Adrenal gland (tissue), 5 donors: ENCODE data around the gene SPAG9.

Source experiments
- POLR2A ChIP-seq, 2 donors: fragments of 450-650 bp; IDR thresholded peaks; one replicate each; pipeline ENCODE4 v1.6.1; 2017; ENCODE audit warnings: antibody characterized with exemption in 2 of 2, mild to moderate bottlenecking in 2 of 2, moderate library complexity in 1 of 2
- TF ChIP-seq, protein P1 (sequence below), 6 experiments: fragments of 450-650 bp in 4 of 6; fragments of 200-600 bp in 2 of 6; sonication (generic) in 1 of 6; IDR thresholded peaks; 1 replicate in 5 of 6; 2 replicates in 1 of 6; pipeline versions ENCODE4 v1.5.1 to v1.8.0; 2016 to 2021; ENCODE audit warnings: antibody characterized with exemption in 6 of 6, mild to moderate bottlenecking in 2 of 6, moderate library complexity in 1 of 6
- donor health status: DM: no; HTN: no; CAD: no.

DNA sequence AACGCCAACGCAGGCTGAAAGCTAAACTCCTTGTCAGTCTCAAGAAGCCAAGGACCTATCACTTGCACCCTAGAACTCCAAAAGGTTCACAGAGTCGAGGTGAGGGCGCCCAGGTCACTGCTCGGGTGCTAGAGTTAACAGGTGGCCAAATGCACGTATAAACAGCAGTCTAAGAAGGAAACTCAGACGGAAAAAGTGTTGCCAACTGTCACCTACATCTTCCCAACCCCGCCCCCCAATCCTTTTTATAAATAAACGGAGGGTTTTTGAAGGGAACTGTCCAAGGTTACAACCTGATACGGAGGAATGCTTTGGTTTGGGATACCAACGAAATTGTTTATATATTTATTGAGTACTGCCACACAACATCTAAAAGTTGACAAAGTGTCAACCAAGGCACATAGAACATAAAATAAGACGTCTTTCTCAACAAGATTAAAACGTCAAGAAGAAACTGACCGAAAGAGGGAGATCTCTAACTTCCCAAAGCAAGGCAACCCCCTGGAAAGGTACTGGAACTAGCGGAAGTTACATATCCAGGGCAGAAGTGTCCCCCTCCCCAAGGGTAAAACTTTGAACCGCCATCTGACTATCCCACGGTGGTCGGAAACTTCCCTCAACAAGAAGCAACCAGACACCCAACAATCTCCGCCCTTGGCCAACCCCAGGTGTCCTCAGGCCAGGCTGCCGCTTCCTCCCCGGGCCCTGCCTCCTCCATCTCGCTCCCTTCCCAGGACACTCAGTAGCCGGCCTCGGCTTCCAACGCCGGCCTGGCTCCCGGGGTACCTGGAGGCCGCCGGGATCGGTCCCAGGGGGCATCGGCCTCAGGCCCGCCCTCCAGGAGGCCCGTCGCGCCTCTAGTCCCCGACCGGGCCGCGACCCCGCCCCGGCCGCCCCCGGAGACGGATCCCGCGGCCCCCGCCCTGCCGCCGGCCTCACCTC lies 982 bp downstream of the SPAG9 start:
- peak in 1 of 2 donors; percentile 16 for TF ChIP-seq POLR2A (IDR thresholded peaks at IDR 0.05)
- TF ChIP-seq, protein P1, sequence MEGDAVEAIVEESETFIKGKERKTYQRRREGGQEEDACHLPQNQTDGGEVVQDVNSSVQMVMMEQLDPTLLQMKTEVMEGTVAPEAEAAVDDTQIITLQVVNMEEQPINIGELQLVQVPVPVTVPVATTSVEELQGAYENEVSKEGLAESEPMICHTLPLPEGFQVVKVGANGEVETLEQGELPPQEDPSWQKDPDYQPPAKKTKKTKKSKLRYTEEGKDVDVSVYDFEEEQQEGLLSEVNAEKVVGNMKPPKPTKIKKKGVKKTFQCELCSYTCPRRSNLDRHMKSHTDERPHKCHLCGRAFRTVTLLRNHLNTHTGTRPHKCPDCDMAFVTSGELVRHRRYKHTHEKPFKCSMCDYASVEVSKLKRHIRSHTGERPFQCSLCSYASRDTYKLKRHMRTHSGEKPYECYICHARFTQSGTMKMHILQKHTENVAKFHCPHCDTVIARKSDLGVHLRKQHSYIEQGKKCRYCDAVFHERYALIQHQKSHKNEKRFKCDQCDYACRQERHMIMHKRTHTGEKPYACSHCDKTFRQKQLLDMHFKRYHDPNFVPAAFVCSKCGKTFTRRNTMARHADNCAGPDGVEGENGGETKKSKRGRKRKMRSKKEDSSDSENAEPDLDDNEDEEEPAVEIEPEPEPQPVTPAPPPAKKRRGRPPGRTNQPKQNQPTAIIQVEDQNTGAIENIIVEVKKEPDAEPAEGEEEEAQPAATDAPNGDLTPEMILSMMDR (IDR thresholded peaks at IDR 0.05), result peak in 4 of 6 experiments; percentile 20 to 26 (median 20)
